H1 (cell line): Measurements from ENCODE around the gene COL27A1. TPM values are rescaled to one million over a fixed set of nuclear protein-coding genes. Genes with fewer than 3 reads are reported as not detected.

Experiments used
- CTCF ChIA-PET: fragments of 300-600 bp; sonication (Branson Sonifier 250); formaldehyde crosslinking; loops from one replicate; lab custom pipeline; 2021; ENCODE audit not compliant: partially characterized antibody; lab: Charles Lee
- POLR2A ChIA-PET: fragments of 300-600 bp; sonication (Branson Sonifier 250); formaldehyde crosslinking; loops from one replicate; lab custom pipeline; 2021; ENCODE audit warnings: inconsistent platforms; ENCODE audit not compliant: partially characterized antibody; lab: Charles Lee
- DNase-seq, 2 experiments: peaks; one replicate each; pipeline versions ENCODE4 v3.0.0 to v3.0.0-alpha.2; 2010 to 2022; ENCODE audit warnings: low spot score in 2 of 2, low read depth in 1 of 2, mixed read lengths in 1 of 2
- FAIRE-seq: peaks from 2 replicates; lab custom pipeline; 2011; peaks lifted over from hg19 to GRCh38; lab: Jason Lieb, UNC
- H2AFZ ChIP-seq: 2 replicates; pipeline ENCODE4 v1.8.1; 2012; ENCODE audit warnings: low read length, inconsistent platforms
- H2AK5ac ChIP-seq: 2 replicates; pipeline ENCODE4 v1.6.1; 2013; ENCODE audit warnings: low read depth, low read length
- H2BK120ac ChIP-seq: replicated peaks from 2 replicates; pipeline ENCODE3; 2013; ENCODE audit warnings: low read depth, low read length, inconsistent platforms
- H2BK12ac ChIP-seq: 2 replicates; pipeline ENCODE4 v1.6.1; 2013; ENCODE audit warnings: low read depth, low read length
- H2BK15ac ChIP-seq: 2 replicates; pipeline ENCODE4 v1.6.1; 2013; ENCODE audit warnings: low read length
- H2BK20ac ChIP-seq: 2 replicates; pipeline ENCODE4 v1.6.1; 2013; ENCODE audit warnings: low read length
- H2BK5ac ChIP-seq: 2 replicates; pipeline ENCODE4 v1.6.1; 2013; ENCODE audit warnings: low read depth, low read length
- H3K14ac ChIP-seq: 2 replicates; pipeline ENCODE4 v1.6.1; 2013; ENCODE audit warnings: inconsistent platforms; ENCODE audit not compliant: insufficient read length
- H3K18ac ChIP-seq: 2 replicates; pipeline ENCODE4 v1.6.1; 2013; ENCODE audit warnings: low read length; ENCODE audit errors: extremely low read depth
- H3K23ac ChIP-seq: 2 replicates; pipeline ENCODE4 v1.6.1; 2013; ENCODE audit warnings: inconsistent platforms; ENCODE audit not compliant: insufficient read length
- H3K23me2 ChIP-seq: 2 replicates; pipeline ENCODE4 v1.6.1; 2013; ENCODE audit warnings: low read depth, low read length
- H3K27ac ChIP-seq: 2 replicates; pipeline ENCODE4 v1.6.1; 2011; ENCODE audit warnings: low read depth, low read length, inconsistent platforms
- H3K27me3 ChIP-seq, 4 experiments: replicated peaks in 1 of 4; 1 replicate in 1 of 4; 2 replicates in 3 of 4; pipeline versions ENCODE4 v1.6.1 to v1.8.1; 2011 to 2013; ENCODE audit warnings: low read length in 3 of 4, mild to moderate bottlenecking in 3 of 4, inconsistent platforms in 2 of 4, mixed read lengths in 2 of 4, moderate library complexity in 1 of 4; ENCODE audit not compliant: control insufficient read depth in 3 of 4, insufficient read depth in 3 of 4; ENCODE audit errors: extremely low read depth in 1 of 4
- H3K36me3 ChIP-seq, 4 experiments: 2 replicates each; pipeline versions ENCODE4 v1.6.1 to v1.8.1; 2011 to 2013; ENCODE audit warnings: mild to moderate bottlenecking in 4 of 4, low read length in 3 of 4, moderate library complexity in 2 of 4, control low read depth in 1 of 4, inconsistent platforms in 1 of 4; ENCODE audit not compliant: insufficient read depth in 4 of 4, control insufficient read depth in 2 of 4
- H3K4ac ChIP-seq: replicated peaks from 2 replicates; pipeline ENCODE3; 2013; ENCODE audit warnings: low read length, low read depth, mixed read lengths, inconsistent platforms; ENCODE audit not compliant: insufficient read length
- H3K4me1 ChIP-seq, 4 experiments: replicated peaks in 1 of 4; 1 replicate in 1 of 4; 2 replicates in 3 of 4; pipeline versions ENCODE4 v1.6.1 to v1.8.1; 2011 to 2013; ENCODE audit warnings: low read length in 3 of 4, inconsistent platforms in 2 of 4, mixed read lengths in 1 of 4; ENCODE audit not compliant: insufficient read depth in 4 of 4, control insufficient read depth in 3 of 4
- H3K4me2 ChIP-seq, 2 experiments: 2 replicates each; pipeline versions ENCODE4 v1.6.1 to v1.8.1; 2011 to 2013; ENCODE audit warnings: low read depth in 2 of 2, low read length in 2 of 2, control low read depth in 1 of 2, inconsistent platforms in 1 of 2, mild to moderate bottlenecking in 1 of 2; ENCODE audit not compliant: insufficient read depth in 1 of 2
- H3K4me3 ChIP-seq, 4 experiments: fragments of 200-600, 300-600 bp in 1 of 4; sonication (generic), shearing (Covaris generic), sonication (Bioruptor Twin) in 1 of 4; 2 replicates each; pipeline versions ENCODE4 v1.5.1 to v1.8.1; 2011 to 2016; ENCODE audit warnings: low read length in 4 of 4, low read depth in 3 of 4, control low read depth in 2 of 4, inconsistent platforms in 2 of 4, mild to moderate bottlenecking in 2 of 4, mixed read lengths in 1 of 4, moderate library complexity in 1 of 4; ENCODE audit not compliant: insufficient read depth in 2 of 4; ENCODE audit errors: extremely low read depth in 1 of 4
- H3K56ac ChIP-seq: replicated peaks from 2 replicates; pipeline ENCODE3; 2013; ENCODE audit warnings: low read depth, mild to moderate bottlenecking, mixed read lengths, low read length, inconsistent platforms; ENCODE audit not compliant: insufficient read length
- H3K79me1 ChIP-seq: 2 replicates; pipeline ENCODE4 v1.6.1; 2013; ENCODE audit warnings: low read depth, low read length, control low read depth
- H3K79me2 ChIP-seq, 2 experiments: 2 replicates each; pipeline versions ENCODE4 v1.6.1 to v1.8.1; 2012 to 2013; ENCODE audit warnings: low read length in 2 of 2, mild to moderate bottlenecking in 2 of 2, inconsistent platforms in 1 of 2; ENCODE audit not compliant: insufficient read depth in 2 of 2, control insufficient read depth in 1 of 2
- H3K9ac ChIP-seq, 4 experiments: replicated peaks in 1 of 4; 1 replicate in 1 of 4; 2 replicates in 3 of 4; pipeline versions ENCODE4 v1.6.1 to v1.8.1; 2011 to 2013; ENCODE audit warnings: low read depth in 3 of 4, low read length in 3 of 4, control low read depth in 2 of 4, mild to moderate bottlenecking in 2 of 4, moderate library complexity in 2 of 4, inconsistent platforms in 1 of 4; ENCODE audit errors: extremely low read depth in 1 of 4
- H3K9me3 ChIP-seq, 2 experiments: 2 replicates each; pipeline versions ENCODE4 v1.6.1 to v1.8.1; 2012 to 2013; ENCODE audit warnings: mild to moderate bottlenecking in 2 of 2, moderate library complexity in 2 of 2, control low read depth in 1 of 2, inconsistent platforms in 1 of 2, low read depth in 1 of 2, low read length in 1 of 2, mixed read lengths in 1 of 2; ENCODE audit not compliant: insufficient read depth in 2 of 2
- H4K20me1 ChIP-seq, 2 experiments: replicated peaks in 1 of 2; 2 replicates each; pipeline versions ENCODE3 to v1.8.1; 2011 to 2013; ENCODE audit warnings: inconsistent platforms in 2 of 2, low read length in 2 of 2, mild to moderate bottlenecking in 1 of 2; ENCODE audit not compliant: insufficient read depth in 2 of 2, control insufficient read depth in 1 of 2
- H4K5ac ChIP-seq: 2 replicates; pipeline ENCODE4 v1.6.1; 2013; ENCODE audit warnings: low read length, low read depth, mixed read lengths, inconsistent platforms; ENCODE audit not compliant: insufficient read length
- H4K8ac ChIP-seq: 2 replicates; pipeline ENCODE4 v1.8.0; 2013; ENCODE audit warnings: mild to moderate bottlenecking, moderate library complexity, low read length, inconsistent platforms; ENCODE audit not compliant: insufficient read depth; ENCODE audit errors: extremely low read depth
- H4K91ac ChIP-seq: replicated peaks from 2 replicates; pipeline ENCODE3; 2013; ENCODE audit warnings: low read length, mixed read lengths, inconsistent platforms; ENCODE audit not compliant: insufficient read length
- BCL11A ChIP-seq, 2 experiments: IDR thresholded peaks; one replicate each; pipeline ENCODE4 v1.6.1; 2011; ENCODE audit warnings: low read depth in 2 of 2, low read length in 2 of 2, mild to moderate bottlenecking in 2 of 2
- BRCA1 ChIP-seq: IDR thresholded peaks from 2 replicates; pipeline ENCODE4 v1.6.1; 2012; ENCODE audit warnings: low read depth, low read length, improper control_type of control experiment
- CEBPB ChIP-seq: IDR thresholded peaks from 2 replicates; pipeline ENCODE4 v1.6.1; 2012; ENCODE audit warnings: low read depth, low read length
- HDAC2 ChIP-seq, 2 experiments: fragments of 300-600 bp in 1 of 2; sonication (generic) in 1 of 2; IDR thresholded peaks; 2 replicates each; pipeline ENCODE4 v1.6.1; 2011 to 2012; ENCODE audit warnings: low read depth in 2 of 2, low read length in 2 of 2, mild to moderate bottlenecking in 2 of 2, moderate library complexity in 2 of 2, borderline replicate concordance in 1 of 2, inconsistent platforms in 1 of 2
- SIX5 ChIP-seq: IDR thresholded peaks from 2 replicates; pipeline ENCODE4 v1.6.1; 2011; ENCODE audit warnings: mild to moderate bottlenecking, low read depth, low read length
- TAF1 ChIP-seq: IDR thresholded peaks from 2 replicates; pipeline ENCODE4 v1.6.1; 2011; ENCODE audit warnings: mild to moderate bottlenecking, low read depth, low read length
- TCF12 ChIP-seq: IDR thresholded peaks from 2 replicates; pipeline ENCODE4 v1.6.1; 2011; ENCODE audit warnings: low read depth, mild to moderate bottlenecking, low read length
- WGBS, 2 experiments: shearing (Covaris generic) in 1 of 2; methylation state at CpG; one replicate each; pipeline versions ENCODE4 v1.1.6 to v1.1.7; 2013 to 2015; ENCODE audit warnings: low lambda C conversion rate in 2 of 2, mixed read lengths in 2 of 2, inconsistent platforms in 1 of 2, low coverage in 1 of 2, missing lambda C conversion rate in 1 of 2; ENCODE audit not compliant: insufficient replicate concordance in 2 of 2, insufficient coverage in 1 of 2, insufficient read length in 1 of 2; ENCODE audit errors: extremely low coverage in 1 of 2, missing lambda C conversion rate in 1 of 2; 5-methylcytosine and 5-hydroxymethylcytosine counted together
- polyA plus RNA-seq, 7 experiments: library from polyadenylated mRNA; depleted of rRNA in 3 of 7; stranded (reverse) in 5 of 7; unstranded in 2 of 7; fragments of >200 nt in 5 of 7; fragments of 200-250 nt in 2 of 7; gene quantifications; 1 replicate in 5 of 7; 2 replicates in 1 of 7; 4 replicates in 1 of 7; pipeline versions ENCODE4 v1.2.1 to v1.2.3, GENCODE V29; 2011 to 2013; ENCODE audit warnings: missing spikeins in 2 of 7, mixed read lengths in 2 of 7
- total RNA-seq: library from RNA; stranded (reverse); fragmentation: NEBNext Ultra II Directional; extraction: Animal tissue kit (Norgen Biotek cat#: 25700); gene quantifications from 2 replicates; pipeline ENCODE4 v1.2.1, GENCODE V29; 2021

Gene COL27A1
- total and polyA plus RNA-seq, 2 of the 8 experiments (the other 6 are each of a cell fraction or from before 2014, with no cell fraction given) = 15.1 to 22.8 TPM

DNA sequence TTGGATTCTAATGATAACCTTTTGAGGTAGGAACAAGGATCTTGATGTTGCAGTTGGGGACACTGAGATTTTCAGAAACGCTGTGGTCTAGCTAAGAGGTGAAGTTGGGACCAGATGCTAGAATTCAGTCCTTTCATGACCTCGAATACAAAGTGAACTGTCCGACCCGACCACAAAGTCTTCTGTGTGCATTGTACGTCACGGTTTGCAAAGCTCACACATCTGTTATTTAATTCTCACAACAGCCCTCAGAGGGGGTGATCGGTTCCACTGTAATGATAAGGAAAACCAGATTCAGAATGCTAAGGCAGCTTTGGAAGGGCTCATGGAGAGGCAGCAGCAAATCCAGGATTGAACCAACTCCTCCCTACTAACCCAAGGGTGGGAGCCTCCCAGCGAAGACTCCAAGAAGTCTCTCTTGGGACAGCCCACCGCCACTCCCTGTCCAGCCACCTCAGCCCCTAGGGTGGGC is 39.6 kb upstream of the COL27A1 start:
- no peak overlapping the region for H3K4ac ChIP-seq
- H4K8ac ChIP-seq = peak overlapping the region; percentile 59; the same call in 1 of the 2 replicates
- ChIA-PET POLR2A (interaction anchor here (0.6 kb wide), 1 partner anchor 179 kb away, joined by 3 read pairs; no protein-coding TSS in a partner anchor), CTCF (interaction anchor here (0.7 to 17.7 kb wide), 10 partner anchors 7 to 192 kb away, joined by 3 to 205 read pairs (median 4); no protein-coding TSS in a partner anchor)
- peaks cover 0 to 3% (median 1%) of the 10 kb centered on the region in 4 experiments; a peak in 2 of 7 replicates for H3K27me3 ChIP-seq
- H3K79me2 ChIP-seq = no peaks in the 10 kb centered on the region
- H4K91ac ChIP-seq = no peak overlapping the region
- DNase-seq (no peak), FAIRE-seq (no peak)
- no peaks in the 10 kb centered on the region for H3K9me3 ChIP-seq
- TF ChIP-seq BCL11A (IDR thresholded peaks at IDR 0.05; ENCODE audit: low read depth in 2 of 2, low read length in 2 of 2) (no peak), HDAC2 (IDR thresholded peaks at IDR 0.05; ENCODE audit: borderline replicate concordance in 1 of 2, low read depth in 2 of 2, low read length in 2 of 2) (no peak), TAF1 (no peak), BRCA1 (no peak), CEBPB (no peak), SIX5 (no peak), TCF12 (no peak)
- 87% methylated on average over 9 of the region's 9 CpGs; no CpG with 5 or more reads in 1 of the 2 experiments for WGBS, 2 experiments
- no peak overlapping the region for H2AFZ ChIP-seq
- no peak overlapping the region for H3K4me2 ChIP-seq
- no peak overlapping the region for H4K5ac ChIP-seq
- no peak overlapping the region for H2BK12ac ChIP-seq
- no peak overlapping the region for H2BK20ac ChIP-seq
- H3K4me1 ChIP-seq = peaks cover 0 to 4% (median 1%) of the 10 kb centered on the region in 4 experiments; a peak in 3 of 7 replicates
- peaks cover 1% of the 10 kb centered on the region; the same call in 1 of the 2 replicates for H3K23me2 ChIP-seq
- no peak overlapping the region for H3K9ac ChIP-seq
- H3K23ac ChIP-seq = no peak overlapping the region
- H4K20me1 ChIP-seq = peaks cover 0 to 2% of the 10 kb centered on the region in 2 experiments
- H3K14ac ChIP-seq = no peak overlapping the region
- no peak overlapping the region for H3K4me3 ChIP-seq
- H3K56ac ChIP-seq = no peak overlapping the region
- H2AK5ac ChIP-seq = no peak overlapping the region
- H3K27ac ChIP-seq = no peak overlapping the region
- H2BK5ac ChIP-seq = no peak overlapping the region
- no peak overlapping the region for H2BK15ac ChIP-seq
- no peaks in the 10 kb centered on the region for H3K79me1 ChIP-seq
- H2BK120ac ChIP-seq = no peak overlapping the region
- H3K18ac ChIP-seq = no peak overlapping the region
- H3K36me3 ChIP-seq = no peaks in the 10 kb centered on the region
